Stomach smooth muscle (tissue), 2 donors: ENCODE measurements around the gene SKAP1.
"Not testable (repeated sequence)": the region's sequence is repeated elsewhere in the genome, so short reads cannot be mapped to it uniquely, and the experiment has no call there.

Experiments used
- H3K27ac ChIP-seq: one replicate; pipeline ENCODE4 v1.7.0; 2013; ENCODE audit warnings: mild to moderate bottlenecking, low read length, inconsistent platforms
- H3K27me3 ChIP-seq, 2 donors: one replicate each; pipeline ENCODE4 v1.7.0; 2013; ENCODE audit warnings: low read length in 2 of 2; ENCODE audit not compliant: insufficient read depth in 2 of 2, control insufficient read depth in 1 of 2
- H3K36me3 ChIP-seq, 2 donors: one replicate each; pipeline ENCODE4 v1.7.0; 2013; ENCODE audit warnings: low read length in 2 of 2; ENCODE audit not compliant: control insufficient read depth in 2 of 2, insufficient read depth in 2 of 2
- H3K4me1 ChIP-seq: one replicate; pipeline ENCODE4 v1.7.0; 2013; ENCODE audit warnings: low read length; ENCODE audit not compliant: control insufficient read depth, insufficient read depth
- H3K4me3 ChIP-seq, 2 donors: one replicate each; pipeline ENCODE4 v1.7.0; 2013; ENCODE audit warnings: low read length in 2 of 2
- H3K9ac ChIP-seq, 2 donors: one replicate each; pipeline ENCODE4 v1.7.0; 2013; ENCODE audit warnings: low read length in 2 of 2, mild to moderate bottlenecking in 1 of 2
- H3K9me3 ChIP-seq, 2 donors: one replicate each; pipeline ENCODE4 v1.7.0; 2013; ENCODE audit warnings: low read length in 2 of 2; ENCODE audit not compliant: control insufficient read depth in 2 of 2
- donor health status: healthy.
- donor health status: Pancreatic carcinoma.

SKAP1 gene

GRCh38 chr17:48211787-48212186, 218.2 kb downstream of the SKAP1 start:
- H3K27ac ChIP-seq, result no peak overlapping the region
- no peaks in the 10 kb centered on the region for H3K36me3 ChIP-seq
- H3K27me3 ChIP-seq, result peaks cover 0 to 3% of the 10 kb centered on the region in 2 donors
- H3K4me3 ChIP-seq, result no peak overlapping the region
- H3K9ac ChIP-seq, result no peak overlapping the region
- no peaks in the 10 kb centered on the region for H3K4me1 ChIP-seq
- no peaks in the 10 kb centered on the region for H3K9me3 ChIP-seq

DNA sequence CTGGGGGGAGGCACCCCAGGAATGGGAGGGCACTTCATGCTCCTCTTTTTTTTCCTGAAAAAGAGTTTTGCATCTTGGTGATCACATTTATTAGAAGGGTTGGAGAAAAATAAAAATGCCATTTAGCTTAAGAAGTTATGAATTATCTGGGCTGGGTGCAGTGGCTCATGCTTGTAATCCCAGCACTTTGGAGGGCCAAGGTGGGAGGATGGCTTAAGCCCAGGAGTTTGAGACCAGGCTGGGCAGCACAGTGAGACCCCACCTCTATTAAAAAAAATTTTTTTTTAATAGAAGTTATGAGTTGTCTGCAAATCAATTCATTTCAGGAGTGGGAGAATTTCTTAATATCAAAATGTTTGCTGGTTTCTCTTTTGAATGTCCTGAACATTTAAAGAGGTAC, 219.0 kb downstream of the SKAP1 start:
- Histone ChIP-seq H3K4me1 (no peaks in the 10 kb centered on the region), H3K36me3 (no peaks in the 10 kb centered on the region), H3K9ac (no peak overlapping the region), H3K9me3 (no peaks in the 10 kb centered on the region), H3K27me3 (peaks cover 0 to 3% of the 10 kb centered on the region in 2 donors), H3K4me3 (no peak overlapping the region), H3K27ac (no peak overlapping the region)

GRCh38 chr17:48209973-48210372, 220.0 kb downstream of the SKAP1 start:
- peaks cover 3 to 4% of the 10 kb centered on the region in 2 donors for H3K27me3 ChIP-seq
- H3K9me3 ChIP-seq, result no peaks in the 10 kb centered on the region

GRCh38 chr17:48207776-48208544, 222.1 kb downstream of the SKAP1 start:
- H3K36me3 ChIP-seq, result no peaks in the 10 kb centered on the region
- no peak overlapping the region for H3K9ac ChIP-seq
- peaks cover 3 to 4% of the 10 kb centered on the region in 2 donors for H3K27me3 ChIP-seq
- H3K4me1 ChIP-seq, result no peaks in the 10 kb centered on the region
- no peak overlapping the region for H3K27ac ChIP-seq
- H3K4me3 ChIP-seq, result no peak overlapping the region
- no peaks in the 10 kb centered on the region for H3K9me3 ChIP-seq

More at GRCh38 chr17:48209973-48210372, 220.0 kb downstream of the SKAP1 start:
- no peak overlapping the region for H3K4me3 ChIP-seq
- H3K4me1 ChIP-seq, result no peaks in the 10 kb centered on the region
- H3K36me3 ChIP-seq, result no peaks in the 10 kb centered on the region
- H3K9ac ChIP-seq, result no peak overlapping the region
- no peak overlapping the region for H3K27ac ChIP-seq

- not testable (repeated sequence) for H3K9me3 ChIP-seq, H3K27ac ChIP-seq, H3K27me3 ChIP-seq, H3K36me3 ChIP-seq, H3K4me1 ChIP-seq, H3K9ac ChIP-seq, H3K4me3 ChIP-seq
Measured at GRCh38 chr17:48207036-48207435, 223.0 kb downstream of the SKAP1 start.

DNA sequence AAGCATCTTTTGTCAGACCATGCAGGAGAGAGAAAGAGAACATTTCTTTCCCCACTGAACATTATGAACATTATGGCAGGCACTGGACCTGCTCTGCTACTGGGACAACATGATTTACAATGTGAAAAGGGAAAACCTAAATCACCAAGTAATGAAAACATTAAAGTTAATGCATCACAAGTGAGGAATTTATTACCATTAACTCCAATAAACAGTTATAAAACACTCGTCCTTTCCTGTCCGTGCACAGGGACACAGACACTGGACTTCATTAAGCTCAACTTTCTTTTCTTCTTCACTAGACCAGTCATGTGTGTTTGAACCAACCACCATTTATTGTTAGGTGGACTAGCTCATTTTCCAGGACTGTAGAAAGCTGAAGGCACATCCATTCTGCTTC, 227.1 kb downstream of the SKAP1 start:
- Histone ChIP-seq H3K36me3 (no peaks in the 10 kb centered on the region), H3K4me1 (no peaks in the 10 kb centered on the region), H3K9ac (no peak overlapping the region), H3K9me3 (no peaks in the 10 kb centered on the region), H3K27ac (no peak overlapping the region), H3K27me3 (peaks cover 0 to 4% of the 10 kb centered on the region in 2 donors), H3K4me3 (no peak overlapping the region)

DNA sequence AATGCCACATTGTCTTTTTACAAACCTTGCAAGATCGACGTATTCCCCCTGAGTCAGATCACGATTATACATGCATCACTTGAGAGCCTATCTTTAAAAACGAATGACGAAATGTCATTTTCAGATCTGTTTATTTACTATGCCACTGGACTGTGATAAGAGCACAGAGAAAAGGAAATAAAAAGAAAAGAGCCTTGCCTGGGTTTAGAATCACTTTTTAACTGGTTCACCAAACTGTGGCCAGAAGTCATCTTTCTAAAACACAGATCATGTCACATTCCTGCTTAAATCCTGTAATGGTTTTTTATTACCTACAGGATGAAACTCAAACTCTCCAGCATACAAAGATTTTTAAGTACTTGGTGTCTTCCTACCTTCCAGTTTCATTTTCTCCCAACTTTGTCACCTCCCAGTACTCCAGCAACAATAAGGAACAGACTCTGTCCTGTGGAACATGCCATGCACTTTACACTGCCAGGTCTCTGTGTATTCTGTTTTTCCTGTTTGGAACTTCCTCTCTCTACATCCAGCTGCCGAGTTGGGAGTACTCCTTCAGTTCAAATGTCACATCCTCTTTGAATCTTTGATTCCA, 231.0 kb downstream of the SKAP1 start:
- Histone ChIP-seq H3K27ac (no peak overlapping the region), H3K4me3 (no peak overlapping the region), H3K9me3 (no peaks in the 10 kb centered on the region), H3K36me3 (no peaks in the 10 kb centered on the region), H3K9ac (no peak overlapping the region), H3K27me3 (peaks cover 0 to under 1% of the 10 kb centered on the region in 2 donors), H3K4me1 (no peaks in the 10 kb centered on the region)

DNA sequence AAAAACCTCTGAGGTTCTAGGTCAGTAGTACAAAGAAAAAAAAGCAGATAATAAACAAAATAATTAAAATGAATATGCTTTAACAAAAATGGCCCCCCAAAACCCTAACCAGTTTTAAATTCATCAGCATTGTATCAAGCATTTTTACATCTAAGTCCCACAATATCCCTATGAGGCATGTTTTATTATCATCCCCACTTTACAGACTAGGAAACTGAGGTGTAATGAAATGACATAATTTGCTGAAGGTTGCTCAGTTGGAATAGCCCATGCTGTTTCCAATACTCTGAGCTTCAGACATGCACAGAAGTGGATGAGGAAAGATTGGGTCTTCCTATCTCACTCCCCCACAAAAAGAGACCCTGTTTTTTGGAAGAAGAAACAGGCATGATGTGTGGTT, 234.1 kb downstream of the SKAP1 start:
- peaks cover 2 to 8% of the 10 kb centered on the region in 2 donors for H3K27me3 ChIP-seq

DNA sequence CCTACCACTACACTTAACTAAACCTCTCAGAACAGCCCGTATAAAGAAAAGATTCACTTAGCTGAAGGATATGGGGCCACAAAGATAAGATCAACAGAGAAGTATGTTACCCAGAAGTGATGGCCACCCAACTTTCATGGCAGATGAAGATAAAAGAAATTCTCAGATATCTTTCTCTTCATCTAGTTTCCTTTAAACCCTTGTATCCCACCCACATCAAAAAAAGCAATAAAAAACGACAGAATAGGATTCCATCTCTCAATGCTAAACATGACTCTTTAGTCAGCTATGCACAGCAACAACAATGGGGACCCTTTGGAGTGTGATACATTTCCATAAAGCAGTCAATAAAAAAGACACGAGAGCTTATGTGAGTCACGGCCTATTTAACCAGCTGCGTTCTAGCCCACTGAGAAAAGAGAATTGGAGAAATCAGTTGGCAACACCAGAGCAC, 235.9 kb downstream of the SKAP1 start:
- H3K4me1 ChIP-seq, result no peaks in the 10 kb centered on the region
- no peak overlapping the region for H3K27ac ChIP-seq
- H3K27me3 ChIP-seq, result peaks cover 4 to 8% of the 10 kb centered on the region in 2 donors
- no peaks in the 10 kb centered on the region for H3K36me3 ChIP-seq
- H3K4me3 ChIP-seq, result no peak overlapping the region
- H3K9me3 ChIP-seq, result no peaks in the 10 kb centered on the region
- no peak overlapping the region for H3K9ac ChIP-seq

More for the DNA sequence above, 234.1 kb downstream of the SKAP1 start:
- H3K9me3 ChIP-seq, result no peaks in the 10 kb centered on the region
- no peak overlapping the region for H3K9ac ChIP-seq
- H3K4me1 ChIP-seq, result no peaks in the 10 kb centered on the region
- H3K27ac ChIP-seq, result no peak overlapping the region
- no peak overlapping the region for H3K4me3 ChIP-seq
- no peaks in the 10 kb centered on the region for H3K36me3 ChIP-seq

- no peak overlapping the region for H3K27ac ChIP-seq
- H3K4me3 ChIP-seq, result no peak overlapping the region
- peaks cover 6 to 8% of the 10 kb centered on the region in 2 donors for H3K27me3 ChIP-seq
- H3K9ac ChIP-seq, result no peak overlapping the region
- H3K4me1 ChIP-seq, result no peaks in the 10 kb centered on the region
- H3K9me3 ChIP-seq, result no peaks in the 10 kb centered on the region
- H3K36me3 ChIP-seq, result no peaks in the 10 kb centered on the region
Measured at GRCh38 chr17:48192321-48192731, 237.7 kb downstream of the SKAP1 start.

GRCh38 chr17:48191362-48191761, 238.7 kb downstream of the SKAP1 start:
- no peaks in the 10 kb centered on the region for H3K36me3 ChIP-seq
- no peaks in the 10 kb centered on the region for H3K4me1 ChIP-seq
- H3K9ac ChIP-seq, result no peak overlapping the region
- H3K9me3 ChIP-seq, result no peaks in the 10 kb centered on the region
- H3K27ac ChIP-seq, result no peak overlapping the region
- H3K27me3 ChIP-seq, result peaks cover 6 to 8% of the 10 kb centered on the region in 2 donors
- H3K4me3 ChIP-seq, result no peak overlapping the region
